H1 (cell line): ENCODE data around the gene PRKACA. TPM values are rescaled to one million over a fixed set of nuclear protein-coding genes. Genes with fewer than 3 reads are reported as not detected.

Source experiments
- KDM5A ChIP-seq: fragments of 200-600 bp; IDR thresholded peaks from 2 replicates; pipeline ENCODE4 v1.7.1; 2012; ENCODE audit warnings: mild to moderate bottlenecking, low read length, inconsistent platforms, mixed read lengths
- TAF1 ChIP-seq: IDR thresholded peaks from 2 replicates; pipeline ENCODE4 v1.6.1; 2011; ENCODE audit warnings: mild to moderate bottlenecking, low read depth, low read length
- polyA plus RNA-seq, 7 experiments: library from polyadenylated mRNA; depleted of rRNA in 3 of 7; stranded (reverse) in 5 of 7; unstranded in 2 of 7; fragments of >200 nt in 5 of 7; fragments of 200-250 nt in 2 of 7; gene quantifications; 1 replicate in 5 of 7; 2 replicates in 1 of 7; 4 replicates in 1 of 7; pipeline versions ENCODE4 v1.2.1 to v1.2.3, GENCODE V29; 2011 to 2013; ENCODE audit warnings: missing spikeins in 2 of 7, mixed read lengths in 2 of 7
- total RNA-seq: library from RNA; stranded (reverse); fragmentation: NEBNext Ultra II Directional; extraction: Animal tissue kit (Norgen Biotek cat#: 25700); gene quantifications from 2 replicates; pipeline ENCODE4 v1.2.1, GENCODE V29; 2021

The PRKACA gene
- total and polyA plus RNA-seq, 2 of the 8 experiments (the other 6 are each of a cell fraction or from before 2014, with no cell fraction given), result 14.2 to 48.2 TPM

DNA sequence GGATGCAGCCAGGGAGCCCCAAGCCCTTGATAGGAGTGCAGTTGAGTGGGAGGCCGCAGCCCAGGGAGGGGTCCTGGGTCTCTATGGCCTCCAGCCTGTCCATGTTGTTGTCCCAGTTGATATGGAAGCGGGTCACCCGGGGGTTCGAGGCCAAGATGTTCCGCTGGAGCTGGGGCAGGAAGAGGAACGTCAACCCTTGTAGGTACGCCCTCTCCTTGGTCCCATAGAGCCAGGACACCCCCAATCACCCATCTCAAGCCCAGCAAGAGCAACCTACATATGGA is 2.9 kb upstream of the PRKACA start (continued):
- TF ChIP-seq TAF1 (no peak), KDM5A (no peak)
